Bronchial epithelial cell (primary cell): ENCODE results near the gene SOX5. TPM values are rescaled to one million over a fixed set of nuclear protein-coding genes. Genes with fewer than 3 reads are reported as not detected.
"Not testable (repeated sequence)": the region's sequence is repeated elsewhere in the genome, so short reads cannot be mapped to it uniquely, and the experiment has no call there.

Experiments
- DNase-seq: peaks from one replicate; pipeline ENCODE4 v3.0.0-alpha.2; 2010; ENCODE audit warnings: low read depth
- FAIRE-seq: peaks from 2 replicates; lab custom pipeline; 2011; peaks lifted over from hg19 to GRCh38; lab: Jason Lieb, UNC
- H3K27me3 ChIP-seq: 2 replicates; pipeline ENCODE4 v1.5.1; 2011; ENCODE audit warnings: low read length; ENCODE audit not compliant: control insufficient read depth, insufficient read depth
- H3K36me3 ChIP-seq: 2 replicates; pipeline ENCODE4 v1.5.1; 2011; ENCODE audit warnings: low read length; ENCODE audit not compliant: control insufficient read depth, insufficient read depth
- H3K4me3 ChIP-seq: 2 replicates; pipeline ENCODE4 v1.5.1; 2011; ENCODE audit warnings: mild to moderate bottlenecking, low read depth, low read length, control low read depth
- CTCF ChIP-seq: IDR thresholded peaks from 2 replicates; pipeline ENCODE4 v1.5.1; 2011; ENCODE audit warnings: mild to moderate bottlenecking, moderate library complexity, low read length, control low read depth, inconsistent platforms; ENCODE audit not compliant: insufficient read depth, severe bottlenecking
- total RNA-seq: library from RNA; depleted of rRNA; stranded (reverse); fragments of >200 nt; gene quantifications from 2 replicates; pipeline ENCODE4 v1.2.1, GENCODE V29; 2014

The SOX5 gene
- total RNA-seq, 1 donor from 2014 or later: under 0.01 TPM

DNA sequence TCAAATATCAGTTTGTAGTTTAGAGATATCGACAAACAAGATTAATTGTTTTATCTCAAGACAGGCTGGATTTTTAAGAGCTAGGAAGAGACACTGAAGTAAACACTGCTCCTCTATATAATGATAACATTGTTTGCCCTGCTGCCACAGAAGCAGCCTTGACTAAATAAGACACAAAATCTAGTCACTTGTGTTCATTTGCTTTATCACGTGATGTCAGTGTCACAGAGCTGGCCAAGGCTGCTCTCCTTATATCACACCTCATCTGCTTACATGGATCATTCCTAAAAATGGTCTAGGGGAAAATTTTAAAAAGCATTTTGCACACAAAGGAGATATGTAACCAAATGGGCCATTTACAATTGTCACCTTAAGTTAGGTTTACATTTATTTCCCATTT lies 64.1 kb downstream of the SOX5 start:
- FAIRE-seq (no peak), DNase-seq (no peak)
- H3K4me3 ChIP-seq: no peak overlapping the region
- no peak for TF ChIP-seq CTCF
- H3K27me3 ChIP-seq: no peaks in the 10 kb centered on the region
- H3K36me3 ChIP-seq: no peaks in the 10 kb centered on the region

- DNase-seq: no peak
- FAIRE-seq: no peak
- Histone ChIP-seq H3K4me3 (no peak overlapping the region), H3K36me3 (no peaks in the 10 kb centered on the region), H3K27me3 (no peaks in the 10 kb centered on the region)
- no peak for TF ChIP-seq CTCF
These were observed 64.6 kb downstream of the SOX5 start for GRCh38 chr12:23884909-23885308.

- FAIRE-seq: no peak
- TF ChIP-seq CTCF: no peak
- no peak for DNase-seq
These were observed 68.5 kb downstream of the SOX5 start for GRCh38 chr12:23880988-23881387.

GRCh38 chr12:23876618-23877017 lies 72.9 kb downstream of the SOX5 start:
- not testable (repeated sequence) for FAIRE-seq, DNase-seq, H3K36me3 ChIP-seq, H3K4me3 ChIP-seq, H3K27me3 ChIP-seq

More at GRCh38 chr12:23880988-23881387, 68.5 kb downstream of the SOX5 start:
- no peaks in the 10 kb centered on the region for H3K27me3 ChIP-seq
- no peak overlapping the region for H3K4me3 ChIP-seq
- H3K36me3 ChIP-seq: no peaks in the 10 kb centered on the region

GRCh38 chr12:23867794-23868193 lies 81.7 kb downstream of the SOX5 start:
- Histone ChIP-seq H3K27me3 (no peaks in the 10 kb centered on the region), H3K4me3 (no peak overlapping the region), H3K36me3 (no peaks in the 10 kb centered on the region)
- DNase-seq (no peak), FAIRE-seq (no peak)
- no peak for TF ChIP-seq CTCF

- no peak for FAIRE-seq
These were observed 86.8 kb downstream of the SOX5 start for GRCh38 chr12:23862701-23863100.

More at GRCh38 chr12:23862701-23863100, 86.8 kb downstream of the SOX5 start:
- Histone ChIP-seq H3K27me3 (no peaks in the 10 kb centered on the region), H3K4me3 (no peak overlapping the region), H3K36me3 (no peaks in the 10 kb centered on the region)
- no peak for DNase-seq
- TF ChIP-seq CTCF: no peak
